Liver (tissue), 9 donors: ENCODE measurements around the gene DCK. TPM values are rescaled to one million over a fixed set of nuclear protein-coding genes. Genes with fewer than 3 reads are reported as not detected.
"Not testable (repeated sequence)": the region's sequence is repeated elsewhere in the genome, so short reads cannot be mapped to it uniquely, and the experiment has no call there.

ENCODE experiments used
- DNase-seq: peaks from one replicate; pipeline ENCODE4 v3.0.0-alpha.2; 2017; ENCODE audit warnings: low spot score
- H3K27ac ChIP-seq, 2 donors: one replicate each; pipeline ENCODE4 v1.7.0; 2013; ENCODE audit warnings: inconsistent platforms in 2 of 2, low read length in 2 of 2, control low read depth in 1 of 2, low read depth in 1 of 2, mild to moderate bottlenecking in 1 of 2
- H3K27me3 ChIP-seq, 4 donors: one replicate each; pipeline versions ENCODE4 v1.6.1 to v1.7.0; 2013; ENCODE audit warnings: low read length in 3 of 4, inconsistent platforms in 1 of 4, mild to moderate bottlenecking in 1 of 4, moderate library complexity in 1 of 4; ENCODE audit not compliant: control insufficient read depth in 4 of 4, insufficient read depth in 4 of 4
- H3K36me3 ChIP-seq, 4 donors: one replicate each; pipeline versions ENCODE4 v1.6.1 to v1.7.0; 2013; ENCODE audit warnings: low read length in 3 of 4, mild to moderate bottlenecking in 3 of 4, low read depth in 1 of 4, moderate library complexity in 1 of 4; ENCODE audit not compliant: control insufficient read depth in 4 of 4, insufficient read depth in 3 of 4
- H3K4me1 ChIP-seq, 4 donors: one replicate each; pipeline versions ENCODE4 v1.6.1 to v1.7.0; 2013; ENCODE audit warnings: low read length in 3 of 4, mild to moderate bottlenecking in 3 of 4, moderate library complexity in 1 of 4; ENCODE audit not compliant: control insufficient read depth in 4 of 4, insufficient read depth in 4 of 4
- H3K4me3 ChIP-seq, 3 donors: one replicate each; pipeline versions ENCODE4 v1.6.1 to v1.7.0; 2013; ENCODE audit warnings: low read length in 3 of 3, control low read depth in 1 of 3, low read depth in 1 of 3, mild to moderate bottlenecking in 1 of 3
- H3K9ac ChIP-seq, 2 donors: one replicate each; pipeline ENCODE4 v1.7.0; 2013; ENCODE audit warnings: low read length in 2 of 2, mild to moderate bottlenecking in 2 of 2, moderate library complexity in 2 of 2, control low read depth in 1 of 2, low read depth in 1 of 2
- H3K9me3 ChIP-seq, 4 donors: one replicate each; pipeline versions ENCODE4 v1.6.1 to v1.7.0; 2013; ENCODE audit warnings: low read length in 3 of 4; ENCODE audit not compliant: control insufficient read depth in 4 of 4
- EGR1 ChIP-seq, 2 donors: IDR thresholded peaks; 2 replicates each; pipeline ENCODE4 v1.6.1; 2016 to 2018; ENCODE audit warnings: antibody characterized with exemption in 2 of 2, low read depth in 2 of 2
- FOXA1 ChIP-seq: IDR thresholded peaks from 2 replicates; pipeline ENCODE4 v1.6.1; 2016; ENCODE audit warnings: antibody characterized with exemption
- FOXA2 ChIP-seq: IDR thresholded peaks from 2 replicates; pipeline ENCODE4 v1.6.1; 2016; ENCODE audit warnings: antibody characterized with exemption
- GABPA ChIP-seq, 2 donors: IDR thresholded peaks in 1 of 2; conservative IDR thresholded peaks in 1 of 2; 2 replicates each; pipeline ENCODE4 v1.6.1; 2016; ENCODE audit warnings: antibody characterized with exemption in 2 of 2, mild to moderate bottlenecking in 1 of 2, moderate library complexity in 1 of 2
- HNF4A ChIP-seq, 2 donors: conservative IDR thresholded peaks; 2 replicates each; pipeline ENCODE4 v1.6.1; 2016; ENCODE audit warnings: antibody characterized with exemption in 2 of 2, mild to moderate bottlenecking in 2 of 2
- HNF4G ChIP-seq: IDR thresholded peaks from 2 replicates; pipeline ENCODE4 v1.6.1; 2016; ENCODE audit warnings: antibody characterized with exemption
- JUND ChIP-seq, 2 donors: IDR thresholded peaks; 2 replicates each; pipeline ENCODE4 v1.6.1; 2016; ENCODE audit warnings: antibody characterized with exemption in 2 of 2
- NR2F2 ChIP-seq: IDR thresholded peaks from 2 replicates; pipeline ENCODE4 v1.6.1; 2016; ENCODE audit warnings: antibody characterized with exemption
- RAD21 ChIP-seq, 2 donors: IDR thresholded peaks; 2 replicates each; pipeline ENCODE4 v1.6.1; 2016; ENCODE audit warnings: antibody characterized with exemption in 2 of 2, mild to moderate bottlenecking in 2 of 2
- RXRA ChIP-seq, 2 donors: IDR thresholded peaks; 2 replicates each; pipeline ENCODE4 v1.6.1; 2017 to 2018; ENCODE audit warnings: antibody characterized with exemption in 2 of 2, mild to moderate bottlenecking in 1 of 2
- SP1 ChIP-seq: IDR thresholded peaks from 2 replicates; pipeline ENCODE4 v1.6.1; 2018; ENCODE audit warnings: antibody characterized with exemption, mild to moderate bottlenecking
- TAF1 ChIP-seq: conservative IDR thresholded peaks from 2 replicates; pipeline ENCODE4 v1.6.1; 2016; ENCODE audit warnings: antibody characterized with exemption, mild to moderate bottlenecking
- YY1 ChIP-seq: IDR thresholded peaks from 2 replicates; pipeline ENCODE4 v1.6.1; 2016; ENCODE audit warnings: antibody characterized with exemption, mild to moderate bottlenecking
- WGBS: extraction: QIAGEN DNeasy Blood & Tissue Kit; methylation state at CpG from one replicate; pipeline ENCODE4 v1.1.7; 2013; 5-methylcytosine and 5-hydroxymethylcytosine counted together
- polyA plus RNA-seq, 2 donors: library from polyadenylated mRNA; stranded (reverse) in 1 of 2; unstranded in 1 of 2; fragments of 200-250 nt in 1 of 2; fragments of >200 nt in 1 of 2; fragmentation: Nextera tagmentation in 1 of 2; extraction: Ambion mirVana in 1 of 2; gene quantifications; one replicate each; pipeline versions ENCODE4 v1.2.1 to v1.2.3, GENCODE V29; 2013 to 2015
- total RNA-seq, 2 donors: library from RNA; depleted of rRNA; stranded (reverse); fragments of >200 nt; gene quantifications; one replicate each; pipeline ENCODE4 v1.2.3, GENCODE V29; 2014
- TF ChIP-seq, protein P1 (sequence below): IDR thresholded peaks from 2 replicates; pipeline ENCODE4 v1.6.1; 2016; ENCODE audit warnings: antibody characterized with exemption
- TF ChIP-seq, protein P2 (sequence below): IDR thresholded peaks from 2 replicates; pipeline ENCODE4 v1.6.1; 2016; ENCODE audit warnings: antibody characterized with exemption
- TF ChIP-seq, protein P3 (sequence below): IDR thresholded peaks from 2 replicates; pipeline ENCODE4 v1.6.1; 2016; ENCODE audit warnings: antibody characterized with exemption, mild to moderate bottlenecking
- TF ChIP-seq, protein P4 (sequence below): fragments of 150-350 bp; IDR thresholded peaks from 2 replicates; pipeline ENCODE4 v1.5.1; 2017; ENCODE audit warnings: improper control_type of control experiment, low read depth, low read length; ENCODE audit not compliant: missing input control
- donor health status: healthy.
- donor health status: healthy.
- donor health status: healthy.
- donor health status: healthy.
- donor health status: healthy.

DCK gene
- total and polyA plus RNA-seq, 4 donors = 2.8 to 55.9 (median 3.7) TPM

DNA sequence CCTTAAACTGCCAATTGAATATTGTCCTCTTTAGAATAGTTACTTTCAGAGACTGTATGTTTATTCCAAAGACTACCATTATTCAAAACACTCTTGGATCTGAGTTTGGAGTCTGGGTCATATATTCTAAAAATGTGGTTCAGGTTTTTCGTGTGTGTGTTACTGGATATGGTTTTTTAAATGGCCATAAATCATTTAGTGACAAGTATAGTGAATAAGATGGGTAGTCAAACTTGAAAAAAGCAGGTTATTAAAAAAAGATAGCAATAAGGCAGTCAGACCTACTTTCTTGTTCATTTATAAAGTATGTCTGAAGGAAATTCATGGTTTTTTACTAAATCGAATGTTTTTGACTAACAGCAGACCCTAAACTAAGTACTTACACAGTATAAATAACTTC lies 59.3 kb downstream of the DCK start:
- Histone ChIP-seq H3K9me3 (no peaks in the 10 kb centered on the region), H3K27me3 (no peaks in the 10 kb centered on the region), H3K36me3 (no peaks in the 10 kb centered on the region), H3K4me3 (no peak overlapping the region), H3K9ac (no peak overlapping the region), H3K27ac (no peak overlapping the region), H3K4me1 (no peaks in the 10 kb centered on the region)
- DNase-seq = no peak
- TF ChIP-seq FOXA1 (no peak), HNF4G (no peak), NR2F2 (no peak), GABPA (IDR thresholded peaks at IDR 0.05 in 1 of 2, conservative IDR thresholded peaks at IDR 0.05 in 1 of 2) (no peak), RAD21 (IDR thresholded peaks at IDR 0.05) (no peak), SP1 (no peak), FOXA2 (no peak), JUND (IDR thresholded peaks at IDR 0.05) (no peak), TAF1 (no peak), EGR1 (IDR thresholded peaks at IDR 0.05; ENCODE audit: low read depth in 2 of 2) (no peak), RXRA (IDR thresholded peaks at IDR 0.05) (no peak), HNF4A (conservative IDR thresholded peaks at IDR 0.05) (no peak), YY1 (no peak)
- TF ChIP-seq, protein P1, sequence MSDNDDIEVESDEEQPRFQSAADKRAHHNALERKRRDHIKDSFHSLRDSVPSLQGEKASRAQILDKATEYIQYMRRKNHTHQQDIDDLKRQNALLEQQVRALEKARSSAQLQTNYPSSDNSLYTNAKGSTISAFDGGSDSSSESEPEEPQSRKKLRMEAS = no peak
- TF ChIP-seq, protein P2, sequence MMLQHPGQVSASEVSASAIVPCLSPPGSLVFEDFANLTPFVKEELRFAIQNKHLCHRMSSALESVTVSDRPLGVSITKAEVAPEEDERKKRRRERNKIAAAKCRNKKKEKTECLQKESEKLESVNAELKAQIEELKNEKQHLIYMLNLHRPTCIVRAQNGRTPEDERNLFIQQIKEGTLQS = no peak
- TF ChIP-seq, protein P3, sequence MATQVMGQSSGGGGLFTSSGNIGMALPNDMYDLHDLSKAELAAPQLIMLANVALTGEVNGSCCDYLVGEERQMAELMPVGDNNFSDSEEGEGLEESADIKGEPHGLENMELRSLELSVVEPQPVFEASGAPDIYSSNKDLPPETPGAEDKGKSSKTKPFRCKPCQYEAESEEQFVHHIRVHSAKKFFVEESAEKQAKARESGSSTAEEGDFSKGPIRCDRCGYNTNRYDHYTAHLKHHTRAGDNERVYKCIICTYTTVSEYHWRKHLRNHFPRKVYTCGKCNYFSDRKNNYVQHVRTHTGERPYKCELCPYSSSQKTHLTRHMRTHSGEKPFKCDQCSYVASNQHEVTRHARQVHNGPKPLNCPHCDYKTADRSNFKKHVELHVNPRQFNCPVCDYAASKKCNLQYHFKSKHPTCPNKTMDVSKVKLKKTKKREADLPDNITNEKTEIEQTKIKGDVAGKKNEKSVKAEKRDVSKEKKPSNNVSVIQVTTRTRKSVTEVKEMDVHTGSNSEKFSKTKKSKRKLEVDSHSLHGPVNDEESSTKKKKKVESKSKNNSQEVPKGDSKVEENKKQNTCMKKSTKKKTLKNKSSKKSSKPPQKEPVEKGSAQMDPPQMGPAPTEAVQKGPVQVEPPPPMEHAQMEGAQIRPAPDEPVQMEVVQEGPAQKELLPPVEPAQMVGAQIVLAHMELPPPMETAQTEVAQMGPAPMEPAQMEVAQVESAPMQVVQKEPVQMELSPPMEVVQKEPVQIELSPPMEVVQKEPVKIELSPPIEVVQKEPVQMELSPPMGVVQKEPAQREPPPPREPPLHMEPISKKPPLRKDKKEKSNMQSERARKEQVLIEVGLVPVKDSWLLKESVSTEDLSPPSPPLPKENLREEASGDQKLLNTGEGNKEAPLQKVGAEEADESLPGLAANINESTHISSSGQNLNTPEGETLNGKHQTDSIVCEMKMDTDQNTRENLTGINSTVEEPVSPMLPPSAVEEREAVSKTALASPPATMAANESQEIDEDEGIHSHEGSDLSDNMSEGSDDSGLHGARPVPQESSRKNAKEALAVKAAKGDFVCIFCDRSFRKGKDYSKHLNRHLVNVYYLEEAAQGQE = no peak
- TF ChIP-seq, protein P4, sequence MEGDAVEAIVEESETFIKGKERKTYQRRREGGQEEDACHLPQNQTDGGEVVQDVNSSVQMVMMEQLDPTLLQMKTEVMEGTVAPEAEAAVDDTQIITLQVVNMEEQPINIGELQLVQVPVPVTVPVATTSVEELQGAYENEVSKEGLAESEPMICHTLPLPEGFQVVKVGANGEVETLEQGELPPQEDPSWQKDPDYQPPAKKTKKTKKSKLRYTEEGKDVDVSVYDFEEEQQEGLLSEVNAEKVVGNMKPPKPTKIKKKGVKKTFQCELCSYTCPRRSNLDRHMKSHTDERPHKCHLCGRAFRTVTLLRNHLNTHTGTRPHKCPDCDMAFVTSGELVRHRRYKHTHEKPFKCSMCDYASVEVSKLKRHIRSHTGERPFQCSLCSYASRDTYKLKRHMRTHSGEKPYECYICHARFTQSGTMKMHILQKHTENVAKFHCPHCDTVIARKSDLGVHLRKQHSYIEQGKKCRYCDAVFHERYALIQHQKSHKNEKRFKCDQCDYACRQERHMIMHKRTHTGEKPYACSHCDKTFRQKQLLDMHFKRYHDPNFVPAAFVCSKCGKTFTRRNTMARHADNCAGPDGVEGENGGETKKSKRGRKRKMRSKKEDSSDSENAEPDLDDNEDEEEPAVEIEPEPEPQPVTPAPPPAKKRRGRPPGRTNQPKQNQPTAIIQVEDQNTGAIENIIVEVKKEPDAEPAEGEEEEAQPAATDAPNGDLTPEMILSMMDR = no peak
- 84% methylated on average over 2 of the region's 2 CpGs for WGBS

DNA sequence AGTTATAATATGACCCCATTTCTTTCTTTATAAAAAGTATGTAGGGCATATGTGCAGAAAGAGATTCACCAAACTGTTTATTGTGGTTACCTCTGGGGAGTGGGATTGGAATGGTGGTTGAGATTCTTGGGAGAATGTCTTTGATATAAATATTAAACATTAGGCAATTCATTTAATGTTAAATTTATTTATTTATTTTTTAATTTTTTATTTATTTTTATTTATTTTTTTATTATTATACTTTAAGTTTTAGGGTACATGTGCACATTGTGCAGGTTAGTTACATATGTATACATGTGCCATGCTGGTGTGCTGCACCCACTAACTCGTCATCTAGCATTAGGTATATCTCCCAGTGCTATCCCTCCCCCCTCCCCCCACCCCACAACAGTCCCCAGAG lies 60.2 kb downstream of the DCK start:
- H3K4me1 ChIP-seq, H3K9ac ChIP-seq, H3K36me3 ChIP-seq, DNase-seq, H3K27ac ChIP-seq, H3K4me3 ChIP-seq, H3K9me3 ChIP-seq, H3K27me3 ChIP-seq: not testable (repeated sequence)
- no CpG with 5 or more reads among the region's 1 CpG for WGBS

DNA sequence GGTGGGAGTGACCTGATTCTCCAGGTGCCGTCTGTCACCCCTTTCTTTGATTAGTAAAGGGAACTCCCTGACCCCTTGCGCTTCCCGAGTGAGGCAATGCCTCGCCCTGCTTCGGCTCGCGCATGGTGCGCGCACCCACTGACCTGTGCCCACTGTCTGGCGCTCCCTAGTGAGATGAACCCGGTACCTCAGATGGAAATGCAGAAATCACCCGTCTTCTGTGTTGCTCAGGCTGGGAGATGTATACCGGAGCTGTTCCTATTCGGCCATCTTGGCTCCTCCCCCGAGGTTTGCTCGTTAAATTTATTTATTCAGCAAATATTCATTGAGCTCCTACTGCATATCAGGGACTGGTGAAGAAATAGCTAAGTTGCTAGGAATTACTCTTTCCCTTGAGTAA lies 66.1 kb downstream of the DCK start:
- WGBS = 85% methylated on average over 10 of the region's 16 CpGs
- H3K9ac ChIP-seq = not testable (repeated sequence)

More for the DNA sequence above, 66.1 kb downstream of the DCK start:
- not testable (repeated sequence) for H3K27me3 ChIP-seq, DNase-seq, H3K9me3 ChIP-seq, H3K27ac ChIP-seq, H3K4me3 ChIP-seq, H3K36me3 ChIP-seq, H3K4me1 ChIP-seq
